Keratinocyte (primary cell): ENCODE measurements around the gene CETN3. TPM values are rescaled to one million over a fixed set of nuclear protein-coding genes. Genes with fewer than 3 reads are reported as not detected.

Experiments
- DNase-seq: peaks from one replicate; pipeline ENCODE4 v3.0.0-alpha.2; 2011; ENCODE audit warnings: low read depth, missing footprints, low spot score
- FAIRE-seq: peaks from 2 replicates; lab custom pipeline; 2011; peaks lifted over from hg19 to GRCh38; lab: Jason Lieb, UNC
- H2AFZ ChIP-seq: 2 replicates; pipeline ENCODE4 v1.6.0; 2012; ENCODE audit warnings: low read length, control low read depth, inconsistent platforms; ENCODE audit not compliant: control insufficient read depth
- H3K27ac ChIP-seq: 2 replicates; pipeline ENCODE4 v1.5.1; 2011; ENCODE audit warnings: low read length; ENCODE audit not compliant: control insufficient read depth, insufficient read depth
- H3K27me3 ChIP-seq: 3 replicates; pipeline ENCODE4 v1.6.0; 2011; ENCODE audit warnings: low read length; ENCODE audit not compliant: control insufficient read depth, insufficient read depth; ENCODE audit errors: extremely low read depth
- H3K36me3 ChIP-seq, 2 experiments: 2 replicates in 1 of 2; 3 replicates in 1 of 2; pipeline ENCODE4 v1.5.1; 2011; ENCODE audit warnings: low read length in 2 of 2, mild to moderate bottlenecking in 1 of 2; ENCODE audit not compliant: control insufficient read depth in 2 of 2, insufficient read depth in 2 of 2; ENCODE audit errors: extremely low read depth in 1 of 2
- H3K4me1 ChIP-seq: 3 replicates; pipeline ENCODE4 v1.5.1; 2011; ENCODE audit warnings: low read length; ENCODE audit not compliant: control insufficient read depth, insufficient read depth; ENCODE audit errors: extremely low read depth
- H3K4me2 ChIP-seq: 3 replicates; pipeline ENCODE4 v1.6.0; 2011; ENCODE audit warnings: low read depth, low read length; ENCODE audit not compliant: control insufficient read depth, insufficient read depth; ENCODE audit errors: extremely low read depth
- H3K4me3 ChIP-seq, 3 experiments: fragments of 200-600 bp in 1 of 3; sonication (generic) in 1 of 3; 2 replicates in 2 of 3; 3 replicates in 1 of 3; pipeline ENCODE4 v1.5.1; 2011 to 2016; ENCODE audit warnings: low read length in 3 of 3, mild to moderate bottlenecking in 3 of 3, control low read depth in 2 of 3, inconsistent platforms in 1 of 3, low read depth in 1 of 3, mixed read lengths in 1 of 3, mixed run types in 1 of 3, moderate library complexity in 1 of 3; ENCODE audit not compliant: control insufficient read depth in 2 of 3, insufficient read depth in 2 of 3; ENCODE audit errors: extremely low read depth in 1 of 3
- H3K79me2 ChIP-seq: 2 replicates; pipeline ENCODE4 v1.6.0; 2012; ENCODE audit warnings: low read length; ENCODE audit not compliant: control insufficient read depth, insufficient read depth
- H3K9ac ChIP-seq: 3 replicates; pipeline ENCODE4 v1.6.0; 2011; ENCODE audit warnings: low read length; ENCODE audit not compliant: control insufficient read depth, insufficient read depth; ENCODE audit errors: extremely low read depth
- H3K9me1 ChIP-seq: 3 replicates; pipeline ENCODE4 v1.6.0; 2011; ENCODE audit warnings: low read length; ENCODE audit not compliant: control insufficient read depth, insufficient read depth; ENCODE audit errors: extremely low read depth
- H3K9me3 ChIP-seq: 2 replicates; pipeline ENCODE4 v1.5.1; 2012; ENCODE audit warnings: low read depth, low read length; ENCODE audit not compliant: control insufficient read depth
- H4K20me1 ChIP-seq: 3 replicates; pipeline ENCODE4 v1.6.0; 2011; ENCODE audit warnings: low read length; ENCODE audit not compliant: control insufficient read depth, insufficient read depth; ENCODE audit errors: extremely low read depth
- EZH2 ChIP-seq: IDR thresholded peaks from one replicate; pipeline ENCODE4 v1.6.1; 2012; ENCODE audit warnings: inconsistent platforms, mild to moderate bottlenecking, low read length, moderate library complexity
- dilution Hi-C: fragments of 300-500 bp; cut with MboI; formaldehyde crosslinking; loops from one replicate; pipeline ENCODE4 v1.7.0; 2020; ENCODE audit warnings: low sequenced_read_pairs; ENCODE audit not compliant: extremely low pct_ligation_motif_present
- polyA plus RNA-seq, 5 experiments: library from polyadenylated mRNA; depleted of rRNA in 3 of 5; stranded (reverse) in 3 of 5; stranded (forward) in 1 of 5; unstranded in 1 of 5; fragments of >200 nt; gene quantifications; 1 replicate in 1 of 5; 2 replicates in 3 of 5; 3 replicates in 1 of 5; pipeline versions ENCODE4 v1.2.1 to v1.2.3, GENCODE V29; 2011 to 2012; ENCODE audit warnings: missing spikeins in 2 of 5, low read depth in 1 of 5, low replicate concordance in 1 of 5
- TF ChIP-seq, protein P1 (sequence below), 3 experiments: IDR thresholded peaks in 1 of 3; conservative IDR thresholded peaks in 1 of 3; optimal IDR thresholded peaks in 1 of 3; 2 replicates in 2 of 3; 3 replicates in 1 of 3; pipeline versions ENCODE3 to v1.5.1; 2011; ENCODE audit warnings: low read length in 3 of 3, mild to moderate bottlenecking in 3 of 3, moderate library complexity in 2 of 3, control low read depth in 1 of 3, inconsistent platforms in 1 of 3; ENCODE audit not compliant: insufficient read depth in 2 of 3; ENCODE audit errors: extremely low read depth in 1 of 3

The CETN3 gene
- polyA plus RNA-seq, 1 donor (not counting 4 experiments of a cell fraction or from before 2014, with no cell fraction given), result 31.2 TPM

GRCh38 chr5:90390928-90391327 lies 18.6 kb downstream of the CETN3 start:
- no peak overlapping the region for H3K9ac ChIP-seq
- no peak overlapping the region for H3K27ac ChIP-seq
- H3K9me1 ChIP-seq, result no peaks in the 10 kb centered on the region
- TF ChIP-seq, protein P1, sequence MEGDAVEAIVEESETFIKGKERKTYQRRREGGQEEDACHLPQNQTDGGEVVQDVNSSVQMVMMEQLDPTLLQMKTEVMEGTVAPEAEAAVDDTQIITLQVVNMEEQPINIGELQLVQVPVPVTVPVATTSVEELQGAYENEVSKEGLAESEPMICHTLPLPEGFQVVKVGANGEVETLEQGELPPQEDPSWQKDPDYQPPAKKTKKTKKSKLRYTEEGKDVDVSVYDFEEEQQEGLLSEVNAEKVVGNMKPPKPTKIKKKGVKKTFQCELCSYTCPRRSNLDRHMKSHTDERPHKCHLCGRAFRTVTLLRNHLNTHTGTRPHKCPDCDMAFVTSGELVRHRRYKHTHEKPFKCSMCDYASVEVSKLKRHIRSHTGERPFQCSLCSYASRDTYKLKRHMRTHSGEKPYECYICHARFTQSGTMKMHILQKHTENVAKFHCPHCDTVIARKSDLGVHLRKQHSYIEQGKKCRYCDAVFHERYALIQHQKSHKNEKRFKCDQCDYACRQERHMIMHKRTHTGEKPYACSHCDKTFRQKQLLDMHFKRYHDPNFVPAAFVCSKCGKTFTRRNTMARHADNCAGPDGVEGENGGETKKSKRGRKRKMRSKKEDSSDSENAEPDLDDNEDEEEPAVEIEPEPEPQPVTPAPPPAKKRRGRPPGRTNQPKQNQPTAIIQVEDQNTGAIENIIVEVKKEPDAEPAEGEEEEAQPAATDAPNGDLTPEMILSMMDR (optimal IDR thresholded peaks at IDR 0.05 in 1 of 3, IDR thresholded peaks at IDR 0.05 in 1 of 3, conservative IDR thresholded peaks at IDR 0.05 in 1 of 3; ENCODE audit: extremely low read depth in 1 of 3, insufficient read depth in 2 of 3, low read length in 3 of 3), result no peak
- TF ChIP-seq EZH2, result no peak
- no peaks in the 10 kb centered on the region for H3K27me3 ChIP-seq
- no peak overlapping the region for H3K4me3 ChIP-seq
- no peaks in the 10 kb centered on the region for H3K9me3 ChIP-seq
- DNase-seq (no peak), FAIRE-seq (no peak)
- no peak overlapping the region for H3K4me2 ChIP-seq
- no peaks in the 10 kb centered on the region for H3K79me2 ChIP-seq
- H3K4me1 ChIP-seq, result no peaks in the 10 kb centered on the region
- dilution Hi-C loops, result no loop called here
- no peak overlapping the region for H2AFZ ChIP-seq
- H3K36me3 ChIP-seq, result peaks cover 0 to 4% of the 10 kb centered on the region in 2 experiments
- H4K20me1 ChIP-seq, result no peaks in the 10 kb centered on the region

GRCh38 chr5:90390326-90390725 lies 19.2 kb downstream of the CETN3 start:
- H3K4me1 ChIP-seq, result no peaks in the 10 kb centered on the region
- no peaks in the 10 kb centered on the region for H3K79me2 ChIP-seq
- DNase-seq (no peak), FAIRE-seq (no peak)
- H3K4me2 ChIP-seq, result no peak overlapping the region
- H3K9me1 ChIP-seq, result no peaks in the 10 kb centered on the region
- H3K36me3 ChIP-seq, result peaks cover 0 to 4% of the 10 kb centered on the region in 2 experiments
- TF ChIP-seq, protein P1 (optimal IDR thresholded peaks at IDR 0.05 in 1 of 3, IDR thresholded peaks at IDR 0.05 in 1 of 3, conservative IDR thresholded peaks at IDR 0.05 in 1 of 3; ENCODE audit: extremely low read depth in 1 of 3, insufficient read depth in 2 of 3, low read length in 3 of 3), result no peak
- no peak for TF ChIP-seq EZH2
- H4K20me1 ChIP-seq, result no peaks in the 10 kb centered on the region
- H3K9ac ChIP-seq, result no peak overlapping the region
- H3K27ac ChIP-seq, result no peak overlapping the region
- H2AFZ ChIP-seq, result no peak overlapping the region
- no peaks in the 10 kb centered on the region for H3K9me3 ChIP-seq
- dilution Hi-C loops, result no loop called here
- no peaks in the 10 kb centered on the region for H3K27me3 ChIP-seq
- H3K4me3 ChIP-seq, result no peak overlapping the region
